ENCODE results near the gene TSHR.

DNA sequence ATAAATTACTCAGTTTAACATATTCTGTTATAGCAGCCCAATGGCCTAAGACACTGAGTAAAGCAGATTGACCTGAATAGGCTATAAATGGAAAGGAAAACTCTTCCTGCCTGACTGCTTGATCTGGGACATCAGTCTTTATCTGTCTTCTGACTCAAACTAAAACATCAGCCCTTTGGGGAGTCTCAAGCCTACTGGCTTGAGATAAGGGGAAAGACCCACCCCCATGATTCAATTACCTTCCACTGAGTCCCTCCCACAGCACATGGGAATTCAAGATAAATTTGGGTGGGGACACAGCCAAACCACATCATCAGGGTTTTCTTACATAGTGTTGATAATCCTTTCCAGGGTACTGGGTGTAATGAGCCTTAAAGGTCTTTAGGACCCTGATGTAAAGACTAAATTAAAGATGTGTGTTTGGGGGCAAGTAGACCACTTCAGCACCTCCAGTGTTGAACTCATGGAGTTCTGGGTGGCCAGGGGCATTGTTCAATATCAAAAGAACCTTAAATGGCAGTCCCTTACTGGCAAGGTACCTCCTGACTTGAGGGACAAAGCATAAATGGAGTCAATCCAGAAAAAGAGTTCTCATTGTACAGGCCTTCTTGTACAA, 67.8 kb downstream of the TSHR start:
- no peak for TF ChIP-seq CTCF (IDR thresholded peaks at IDR 0.05)
- no peak for TF ChIP-seq POLR2A (IDR thresholded peaks at IDR 0.05)

Measured in Peyer's patch (tissue), 4 donors.